ENCODE measurements around the gene MFGE8. TPM values are rescaled to one million over a fixed set of nuclear protein-coding genes. Genes with fewer than 3 reads are reported as not detected.
A peak's percentile ranks its signal among the peaks of the same experiment; 100 is the strongest.

Gene MFGE8
- total and polyA plus RNA-seq, 9 of the 15 experiments (the other 6 are each of a cell fraction or from before 2014, with no cell fraction given) = 2.3 to 142 (median 62.3) TPM

DNA sequence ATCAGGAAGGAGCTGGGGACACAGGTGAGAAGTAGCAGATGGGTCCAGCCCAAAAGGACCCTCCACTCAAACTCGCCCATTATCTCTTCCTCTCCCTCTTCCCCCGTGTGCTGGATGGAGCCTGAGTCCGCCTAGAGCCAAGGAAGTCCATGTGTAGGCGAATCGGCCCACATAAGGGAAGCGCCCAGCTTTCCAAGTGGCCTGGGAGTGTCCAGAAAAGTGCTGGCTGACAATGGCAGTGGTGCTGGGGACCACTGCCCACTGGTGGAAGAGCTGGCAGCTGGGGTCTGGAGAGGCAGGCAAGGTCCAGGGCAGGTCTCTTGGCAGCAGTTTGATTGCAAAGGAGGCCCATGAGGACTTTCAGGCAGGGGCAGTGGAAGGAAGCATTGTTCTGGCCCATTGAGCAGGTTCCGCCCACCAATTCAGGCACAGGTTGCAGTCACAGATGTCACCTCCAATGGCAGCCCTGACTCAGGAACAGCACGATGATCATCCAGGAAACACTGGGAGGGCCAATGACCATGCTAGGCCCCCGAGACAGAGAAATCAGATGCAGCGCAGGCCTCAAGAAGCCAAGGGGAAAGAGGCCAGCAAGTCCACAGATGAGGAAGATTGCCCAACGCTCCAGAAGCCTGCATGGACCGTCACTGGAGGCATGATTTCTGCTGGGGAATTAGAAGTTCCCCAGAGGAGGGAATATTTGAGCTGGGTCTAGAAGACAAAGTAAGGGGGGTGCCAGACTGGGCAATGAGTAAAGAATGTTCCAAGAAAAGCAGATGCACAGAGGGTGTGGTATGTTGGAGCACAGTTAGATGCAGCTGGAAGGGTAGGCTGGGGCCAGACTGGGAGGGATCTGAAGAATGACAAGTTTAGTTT is 3.0 kb downstream of the MFGE8 start:
- Histone ChIP-seq H3K9me1 (ENCODE audit: control insufficient read depth, insufficient read depth, low read length) (no peaks in the 10 kb centered on the region), H3K4me2 (ENCODE audit: insufficient read depth, low read length) (peak overlapping the region; percentile 14; the same call in 1 of the 2 replicates), H3K9ac (ENCODE audit: insufficient read depth in 1 of 2, low read depth in 2 of 2, low read length in 2 of 2) (peak overlapping the region in 1 of 2 experiments; percentile 66; a peak in 2 of 4 replicates), H4K20me1 (replicated peaks; ENCODE audit: control insufficient read depth, insufficient read depth, low read length) (0 out of 2 replicates have a peak, but pooled peaks cover 9% of the 10 kb centered on the region), H3K9me3 (replicated peaks; ENCODE audit: control insufficient read depth, insufficient read depth, low read depth, low read length) (no peaks in the 10 kb centered on the region), H3K79me2 (ENCODE audit: control insufficient read depth, insufficient read depth, low read length) (peaks cover 31% of the 10 kb centered on the region), H3K36me3 (ENCODE audit: control insufficient read depth, insufficient read depth, low read length) (peaks cover 59% of the 10 kb centered on the region), H2AFZ (ENCODE audit: low read depth, low read length) (no peak overlapping the region), H3K27ac (ENCODE audit: extremely low read depth, low read depth, low read length) (no peak overlapping the region), H3K4me3 (no peak overlapping the region), H3K27me3 (ENCODE audit: control insufficient read depth in 2 of 2, insufficient read depth in 2 of 2, low read length in 2 of 2) (no peaks in the 10 kb centered on the region), H3K4me1 (replicated peaks in 1 of 2; ENCODE audit: control insufficient read depth in 2 of 2, insufficient read depth in 2 of 2, low read length in 2 of 2) (peaks cover 26 to 43% of the 10 kb centered on the region in 2 experiments; a peak in 4 of 5 replicates)
- intact Hi-C loops (cut with micrococcal nuclease) = loop anchor here (5.0 kb wide), 1 partner anchor 77 kb away; no protein-coding TSS in a partner anchor
- BruUV-seq (replicated peaks) = no TSS peak
- FAIRE-seq (no peak), DNase-seq (ENCODE audit: extremely low read depth in 1 of 4, low spot score in 3 of 4) (no peak), ATAC-seq (no peak)
- CTCF ChIA-PET (ENCODE audit: low intra/inter-chr PET ratio) = no interaction called here
- POLR2A ChIA-PET = no interaction called here
- WGBS (ENCODE audit: insufficient coverage, low coverage, missing lambda C conversion rate) = 83% methylated on average over 10 of the region's 12 CpGs
- no peak for TF ChIP-seq POLR2AphosphoS5 (IDR thresholded peaks at IDR 0.05; ENCODE audit: control insufficient read depth, insufficient read depth, low read depth, low read length)
- no peak for TF ChIP-seq FOXJ3 (CRISPR knock-in tag; IDR thresholded peaks at IDR 0.05)
- no peak for TF ChIP-seq CTBP1 (IDR thresholded peaks at IDR 0.05; ENCODE audit: borderline replicate concordance)
- TF ChIP-seq CXXC5 (CRISPR knock-in tag; IDR thresholded peaks at IDR 0.05) = no peak
- no peak for TF ChIP-seq SAFB (IDR thresholded peaks at IDR 0.05; ENCODE audit: borderline replicate concordance, low read depth, low read length)
- TF ChIP-seq ZFP36 (IDR thresholded peaks at IDR 0.05; ENCODE audit: low read depth, low read length, partially characterized antibody) = no peak
- no peak for TF ChIP-seq HDAC2 (IDR thresholded peaks at IDR 0.05)
- TF ChIP-seq PRPF4 (IDR thresholded peaks at IDR 0.05; ENCODE audit: insufficient read depth, low read depth, low read length, poor library complexity, severe bottlenecking) = no peak
- no peak for TF ChIP-seq HDAC8 (tag; IDR thresholded peaks at IDR 0.05)
- no peak for TF ChIP-seq MED1 (CRISPR knock-in tag; IDR thresholded peaks at IDR 0.05; ENCODE audit: borderline replicate concordance)
- no peak for TF ChIP-seq ILF3 (IDR thresholded peaks at IDR 0.05; ENCODE audit: borderline replicate concordance)
- TF ChIP-seq, protein P1, sequence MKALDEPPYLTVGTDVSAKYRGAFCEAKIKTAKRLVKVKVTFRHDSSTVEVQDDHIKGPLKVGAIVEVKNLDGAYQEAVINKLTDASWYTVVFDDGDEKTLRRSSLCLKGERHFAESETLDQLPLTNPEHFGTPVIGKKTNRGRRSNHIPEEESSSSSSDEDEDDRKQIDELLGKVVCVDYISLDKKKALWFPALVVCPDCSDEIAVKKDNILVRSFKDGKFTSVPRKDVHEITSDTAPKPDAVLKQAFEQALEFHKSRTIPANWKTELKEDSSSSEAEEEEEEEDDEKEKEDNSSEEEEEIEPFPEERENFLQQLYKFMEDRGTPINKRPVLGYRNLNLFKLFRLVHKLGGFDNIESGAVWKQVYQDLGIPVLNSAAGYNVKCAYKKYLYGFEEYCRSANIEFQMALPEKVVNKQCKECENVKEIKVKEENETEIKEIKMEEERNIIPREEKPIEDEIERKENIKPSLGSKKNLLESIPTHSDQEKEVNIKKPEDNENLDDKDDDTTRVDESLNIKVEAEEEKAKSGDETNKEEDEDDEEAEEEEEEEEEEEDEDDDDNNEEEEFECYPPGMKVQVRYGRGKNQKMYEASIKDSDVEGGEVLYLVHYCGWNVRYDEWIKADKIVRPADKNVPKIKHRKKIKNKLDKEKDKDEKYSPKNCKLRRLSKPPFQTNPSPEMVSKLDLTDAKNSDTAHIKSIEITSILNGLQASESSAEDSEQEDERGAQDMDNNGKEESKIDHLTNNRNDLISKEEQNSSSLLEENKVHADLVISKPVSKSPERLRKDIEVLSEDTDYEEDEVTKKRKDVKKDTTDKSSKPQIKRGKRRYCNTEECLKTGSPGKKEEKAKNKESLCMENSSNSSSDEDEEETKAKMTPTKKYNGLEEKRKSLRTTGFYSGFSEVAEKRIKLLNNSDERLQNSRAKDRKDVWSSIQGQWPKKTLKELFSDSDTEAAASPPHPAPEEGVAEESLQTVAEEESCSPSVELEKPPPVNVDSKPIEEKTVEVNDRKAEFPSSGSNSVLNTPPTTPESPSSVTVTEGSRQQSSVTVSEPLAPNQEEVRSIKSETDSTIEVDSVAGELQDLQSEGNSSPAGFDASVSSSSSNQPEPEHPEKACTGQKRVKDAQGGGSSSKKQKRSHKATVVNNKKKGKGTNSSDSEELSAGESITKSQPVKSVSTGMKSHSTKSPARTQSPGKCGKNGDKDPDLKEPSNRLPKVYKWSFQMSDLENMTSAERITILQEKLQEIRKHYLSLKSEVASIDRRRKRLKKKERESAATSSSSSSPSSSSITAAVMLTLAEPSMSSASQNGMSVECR (CRISPR knock-in tag; IDR thresholded peaks at IDR 0.05) = no peak
- in situ Hi-C loops (cut with MboI) = loop anchor here (5.0 kb wide), 1 partner anchor 107 kb away; no protein-coding TSS in a partner anchor

Measured in K562 (cell line).